Large intestine (tissue), 3 donors: ENCODE data around the gene PANK3. TPM values are rescaled to one million over a fixed set of nuclear protein-coding genes. Genes with fewer than 3 reads are reported as not detected.
A peak's percentile ranks its signal among the peaks of the same experiment; 100 is the strongest.

Experiments
- DNase-seq, 2 donors: peaks; one replicate each; pipeline versions ENCODE4 v3.0.0 to v3.0.0-alpha.2; 2013
- H3K27ac ChIP-seq: one replicate; pipeline ENCODE4 v1.5.1; 2013; ENCODE audit warnings: low read length
- H3K27me3 ChIP-seq: 2 replicates; pipeline ENCODE4 v1.6.1; 2013; ENCODE audit warnings: low read length; ENCODE audit not compliant: control insufficient read depth, insufficient read depth
- H3K36me3 ChIP-seq: 2 replicates; pipeline ENCODE4 v1.6.1; 2013; ENCODE audit warnings: low read length; ENCODE audit not compliant: control insufficient read depth, insufficient read depth
- H3K4me1 ChIP-seq: one replicate; pipeline ENCODE4 v1.6.1; 2013; ENCODE audit warnings: low read length; ENCODE audit not compliant: control insufficient read depth, insufficient read depth
- H3K4me3 ChIP-seq: one replicate; pipeline ENCODE4 v1.5.1; 2013; ENCODE audit warnings: low read length
- H3K9me3 ChIP-seq: one replicate; pipeline ENCODE4 v1.6.1; 2013; ENCODE audit warnings: mild to moderate bottlenecking, low read depth, low read length, moderate library complexity; ENCODE audit not compliant: control insufficient read depth
- WGBS: methylation state at CpG from one replicate; pipeline ENCODE4 v1.1.5; 2013; ENCODE audit warnings: low lambda C conversion rate; ENCODE audit not compliant: insufficient coverage; 5-methylcytosine and 5-hydroxymethylcytosine counted together
- polyA plus RNA-seq: library from polyadenylated mRNA; unstranded; fragments of 120-200 nt; gene quantifications from one replicate; pipeline ENCODE4 v1.2.1, GENCODE V29; 2013

PANK3 gene
- polyA plus RNA-seq, 1 donor = 56.9 TPM

- peak in 1 of 2 donors; percentile 51 for DNase-seq
- Histone ChIP-seq H3K36me3 (no peaks in the 10 kb centered on the region), H3K4me1 (peaks cover 8% of the 10 kb centered on the region), H3K27me3 (peaks cover 28% of the 10 kb centered on the region), H3K4me3 (peak overlapping the region; percentile 38), H3K27ac (no peak overlapping the region), H3K9me3 (peaks cover 7% of the 10 kb centered on the region)
- WGBS = no CpG with 5 or more reads among the region's 125 CpGs
These were observed 49.6 kb downstream of the PANK3 start for GRCh38 chr5:168529374-168530234.

- H3K27me3 ChIP-seq = peaks cover 28% of the 10 kb centered on the region
- peaks cover 7% of the 10 kb centered on the region for H3K9me3 ChIP-seq
- peaks cover 8% of the 10 kb centered on the region for H3K4me1 ChIP-seq
- 3% methylated on average over 6 of the region's 38 CpGs for WGBS
- DNase-seq = peak; percentile 9 to 54
- H3K4me3 ChIP-seq = peak within 1 kb of the TSS; percentile 38
- no peaks in the 10 kb centered on the region for H3K36me3 ChIP-seq
- H3K27ac ChIP-seq = no peak within 1 kb of the TSS
These were observed 50.4 kb downstream of the PANK3 start, which contains the start of gene FBLL1 for GRCh38 chr5:168528521-168529373. Gene FBLL1 (plus strand): TSS chr5:168529305. CDS start chr5:168529505, 200 bp downstream.

GRCh38 chr5:168527756-168528295 is 51.3 kb downstream of the PANK3 start:
- Histone ChIP-seq H3K4me1 (peaks cover 8% of the 10 kb centered on the region), H3K9me3 (peaks cover 7% of the 10 kb centered on the region), H3K27ac (no peak overlapping the region), H3K4me3 (no peak overlapping the region), H3K36me3 (no peaks in the 10 kb centered on the region), H3K27me3 (peaks cover 28% of the 10 kb centered on the region)
- WGBS = no CpG with 5 or more reads among the region's 4 CpGs
- no peak for DNase-seq

GRCh38 chr5:168525856-168526255 is 53.3 kb downstream of the PANK3 start:
- DNase-seq = peak; percentile 22 to 54
- Histone ChIP-seq H3K36me3 (no peaks in the 10 kb centered on the region), H3K4me1 (peaks cover 8% of the 10 kb centered on the region), H3K27me3 (peaks cover 17% of the 10 kb centered on the region), H3K27ac (no peak overlapping the region), H3K9me3 (peaks cover 7% of the 10 kb centered on the region), H3K4me3 (no peak overlapping the region)
- no CpG with 5 or more reads among the region's 2 CpGs for WGBS

- peaks cover 86% of the 10 kb centered on the region for H3K36me3 ChIP-seq
These were observed 65.2 kb downstream of the PANK3 start for GRCh38 chr5:168513861-168514428.

GRCh38 chr5:168502563-168503237 is 76.5 kb downstream of the PANK3 start:
- no peak overlapping the region for H3K27ac ChIP-seq
- DNase-seq = no peak
- no peaks in the 10 kb centered on the region for H3K4me1 ChIP-seq
- H3K27me3 ChIP-seq = no peaks in the 10 kb centered on the region
- no peaks in the 10 kb centered on the region for H3K9me3 ChIP-seq
- no peak overlapping the region for H3K4me3 ChIP-seq
- WGBS = no CpG with 5 or more reads among the region's 7 CpGs
- H3K36me3 ChIP-seq = peaks cover 49% of the 10 kb centered on the region

More at GRCh38 chr5:168513861-168514428, 65.2 kb downstream of the PANK3 start:
- H3K27ac ChIP-seq = no peak overlapping the region
- no peak overlapping the region for H3K4me3 ChIP-seq
- 100% methylated on average over 2 of the region's 2 CpGs for WGBS
- no peak for DNase-seq
- H3K4me1 ChIP-seq = no peaks in the 10 kb centered on the region
- no peaks in the 10 kb centered on the region for H3K27me3 ChIP-seq
- peaks cover 11% of the 10 kb centered on the region for H3K9me3 ChIP-seq

Other genes with a start within 250 kb of the PANK3 start
- gene RARS1, start 92.9 kb downstream of the PANK3 start, polyA plus RNA-seq = 76.3 TPM
- 4.0 TPM for gene FBLL1, start 50.1 kb downstream of the PANK3 start, polyA plus RNA-seq